ENCODE data around the gene PCSK7.

DNA sequence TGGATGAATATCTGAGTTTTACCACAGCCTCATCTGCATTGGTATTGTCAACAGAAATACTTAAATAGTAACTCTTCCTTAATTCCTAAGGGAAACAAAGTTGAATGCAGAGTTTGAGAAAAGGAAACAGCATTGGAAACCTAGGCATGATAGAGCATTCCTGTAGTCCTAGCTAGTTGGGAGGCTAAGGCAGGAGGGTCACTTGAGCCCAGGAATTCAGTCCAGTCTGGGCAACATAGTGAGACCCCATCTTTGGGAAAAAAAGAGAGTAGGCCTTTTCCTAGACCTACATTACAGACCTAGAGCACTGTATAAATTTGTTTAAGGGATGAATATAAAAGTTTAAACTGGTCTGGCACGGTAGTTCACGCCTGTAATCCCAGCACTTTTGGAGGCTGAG, 74.4 kb downstream of the PCSK7 start:
- TF ChIP-seq, protein P1, sequence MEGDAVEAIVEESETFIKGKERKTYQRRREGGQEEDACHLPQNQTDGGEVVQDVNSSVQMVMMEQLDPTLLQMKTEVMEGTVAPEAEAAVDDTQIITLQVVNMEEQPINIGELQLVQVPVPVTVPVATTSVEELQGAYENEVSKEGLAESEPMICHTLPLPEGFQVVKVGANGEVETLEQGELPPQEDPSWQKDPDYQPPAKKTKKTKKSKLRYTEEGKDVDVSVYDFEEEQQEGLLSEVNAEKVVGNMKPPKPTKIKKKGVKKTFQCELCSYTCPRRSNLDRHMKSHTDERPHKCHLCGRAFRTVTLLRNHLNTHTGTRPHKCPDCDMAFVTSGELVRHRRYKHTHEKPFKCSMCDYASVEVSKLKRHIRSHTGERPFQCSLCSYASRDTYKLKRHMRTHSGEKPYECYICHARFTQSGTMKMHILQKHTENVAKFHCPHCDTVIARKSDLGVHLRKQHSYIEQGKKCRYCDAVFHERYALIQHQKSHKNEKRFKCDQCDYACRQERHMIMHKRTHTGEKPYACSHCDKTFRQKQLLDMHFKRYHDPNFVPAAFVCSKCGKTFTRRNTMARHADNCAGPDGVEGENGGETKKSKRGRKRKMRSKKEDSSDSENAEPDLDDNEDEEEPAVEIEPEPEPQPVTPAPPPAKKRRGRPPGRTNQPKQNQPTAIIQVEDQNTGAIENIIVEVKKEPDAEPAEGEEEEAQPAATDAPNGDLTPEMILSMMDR (IDR thresholded peaks at IDR 0.05) = no peak
- TF ChIP-seq EZH2phosphoT487 (IDR thresholded peaks at IDR 0.05) = no peak
- TF ChIP-seq EZH2 (IDR thresholded peaks at IDR 0.05) = no peak

Data from neural progenitor cell (in vitro differentiated cells).